NCI-H2081 (cell line): ENCODE data around the gene CCSER1.
"Not testable (repeated sequence)": the region's sequence is repeated elsewhere in the genome, so short reads cannot be mapped to it uniquely, and the experiment has no call there.

Source experiments
- DNase-seq, 2 experiments: peaks; one replicate each; lab custom pipeline; 2025; lab: John Stamatoyannopoulos, UW

The CCSER1 gene

DNA sequence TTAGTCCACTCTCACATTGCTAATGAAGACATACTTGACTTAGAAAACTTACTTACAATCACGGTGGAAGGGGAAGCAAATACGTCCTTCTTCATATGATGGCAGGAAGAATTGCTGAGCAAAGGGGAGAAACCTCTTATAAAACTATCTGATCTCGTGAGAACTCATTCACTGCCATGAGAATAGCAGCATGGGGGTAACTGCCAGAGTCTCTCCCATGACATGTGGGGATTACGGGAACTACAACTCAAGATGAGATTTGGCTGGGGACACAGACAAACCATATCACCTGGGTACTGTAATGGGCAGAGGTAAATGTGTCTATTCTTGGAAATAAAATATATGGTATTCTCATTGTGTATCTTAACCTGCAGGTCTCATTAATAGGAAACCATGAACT, 1464.9 kb downstream of the CCSER1 start:
- DNase-seq: no peak

DNA sequence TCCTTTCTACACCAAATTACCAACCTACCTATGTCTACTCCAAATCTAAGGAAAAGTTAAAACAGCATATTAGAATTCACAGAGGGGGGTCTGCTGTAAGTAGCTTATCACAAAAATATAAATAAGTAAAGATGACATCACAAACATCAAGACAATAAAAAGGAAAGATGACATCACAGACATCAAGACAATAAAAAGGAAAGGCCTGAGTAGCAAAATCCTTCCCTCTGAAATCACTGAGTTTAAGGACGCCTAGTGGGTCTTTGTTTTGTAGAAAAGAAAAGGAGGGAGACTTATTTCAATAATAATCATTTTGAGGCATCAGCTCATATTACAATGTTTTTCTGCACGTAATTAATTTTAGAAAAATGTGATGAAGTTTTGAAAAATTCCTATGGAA, 1469.5 kb downstream of the CCSER1 start:
- DNase-seq: no peak

DNA sequence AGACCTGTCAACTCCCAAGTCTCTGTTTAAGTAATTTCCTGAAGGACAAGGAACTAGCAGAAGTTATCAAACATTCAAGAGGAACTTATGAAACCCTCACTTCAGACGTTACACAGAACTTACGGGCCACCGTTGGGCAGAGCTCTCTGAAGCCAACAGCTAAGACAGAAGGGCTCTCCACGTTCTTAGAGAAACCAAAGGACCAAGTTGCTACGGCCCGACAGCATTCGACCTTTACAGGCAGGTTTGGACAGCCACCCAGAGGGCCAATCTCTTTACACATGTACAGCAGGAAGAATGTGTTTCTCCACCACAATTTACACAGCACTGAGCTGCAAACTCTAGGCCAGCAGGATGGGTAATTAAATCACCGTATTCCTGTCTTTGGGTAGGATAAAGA, 1471.5 kb downstream of the CCSER1 start:
- no peak for DNase-seq

DNA sequence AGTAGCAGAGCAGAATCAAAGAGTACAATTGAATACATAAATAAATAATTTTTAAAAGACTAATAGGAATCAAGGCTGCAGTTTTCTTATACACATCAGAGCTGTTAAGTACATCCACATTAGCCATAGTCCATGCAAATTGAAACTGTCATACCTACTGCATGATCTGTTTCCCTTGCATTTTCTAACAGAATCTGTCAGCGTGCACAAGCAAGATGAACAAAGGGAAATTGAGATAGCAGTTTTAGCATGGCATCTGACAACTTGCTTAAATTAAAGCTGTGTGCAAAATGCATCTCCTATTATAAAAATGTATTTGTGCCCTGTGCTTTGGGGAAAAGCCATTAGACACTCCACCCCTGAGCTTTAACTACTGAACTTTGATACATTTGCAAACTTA, 1473.1 kb downstream of the CCSER1 start:
- no peak for DNase-seq

DNA sequence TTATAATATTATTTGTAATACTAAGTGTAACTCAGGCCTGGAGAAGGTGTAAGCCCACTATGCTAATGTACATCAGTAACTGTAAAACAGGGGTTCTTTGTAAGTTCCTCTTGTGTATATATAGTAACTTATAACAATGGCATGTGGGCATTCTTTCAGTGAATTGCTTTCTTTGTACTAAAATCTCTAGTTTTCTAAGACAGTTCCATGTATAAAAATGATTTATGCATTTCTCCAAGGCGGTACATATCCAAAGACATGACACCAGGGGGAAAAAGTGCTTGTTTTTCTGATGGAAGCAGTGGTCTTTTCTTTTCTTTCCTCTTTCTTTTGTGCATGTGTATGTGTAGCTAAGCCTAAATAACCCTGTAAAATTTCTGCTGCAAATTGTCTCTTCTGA, 1474.2 kb downstream of the CCSER1 start:
- no peak for DNase-seq

DNA sequence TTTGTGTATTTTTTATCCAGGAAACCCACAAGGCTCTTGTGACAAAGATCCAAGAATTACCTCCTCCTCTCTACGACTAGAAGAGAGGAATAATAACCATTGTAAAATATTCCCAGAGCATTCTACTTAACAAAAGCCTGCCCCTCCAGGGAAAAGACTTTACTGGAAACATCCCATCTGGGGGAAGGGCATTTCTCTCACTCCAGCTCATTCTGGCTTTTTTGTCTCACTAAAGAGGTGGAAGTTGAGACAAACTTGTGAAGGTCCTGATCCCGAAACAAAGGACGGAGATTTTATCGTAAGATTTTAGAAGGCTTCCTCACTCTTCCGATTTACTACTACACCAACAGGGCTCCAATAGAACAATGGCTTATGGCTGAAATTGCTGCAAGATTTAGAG, 1484.6 kb downstream of the CCSER1 start:
- no peak for DNase-seq

DNA sequence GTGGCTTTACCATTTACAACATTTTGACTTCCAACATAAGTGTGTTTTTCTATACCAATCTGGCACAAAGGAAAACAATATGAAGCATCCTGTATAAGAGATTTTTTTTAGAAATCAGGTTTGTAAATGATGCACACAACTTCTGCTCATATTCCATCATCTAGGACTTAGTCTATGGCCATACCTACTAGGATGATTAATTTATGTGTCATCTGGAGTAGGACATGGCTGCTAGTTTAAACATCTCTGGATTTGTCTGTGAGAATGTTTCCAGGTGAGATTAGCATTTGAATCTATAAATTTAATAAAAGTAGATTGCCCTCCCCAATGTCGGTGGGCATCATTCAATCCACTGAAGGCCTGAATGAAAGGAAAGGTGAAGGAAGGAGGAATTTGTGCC, 1493.8 kb downstream of the CCSER1 start:
- DNase-seq: no peak

DNA sequence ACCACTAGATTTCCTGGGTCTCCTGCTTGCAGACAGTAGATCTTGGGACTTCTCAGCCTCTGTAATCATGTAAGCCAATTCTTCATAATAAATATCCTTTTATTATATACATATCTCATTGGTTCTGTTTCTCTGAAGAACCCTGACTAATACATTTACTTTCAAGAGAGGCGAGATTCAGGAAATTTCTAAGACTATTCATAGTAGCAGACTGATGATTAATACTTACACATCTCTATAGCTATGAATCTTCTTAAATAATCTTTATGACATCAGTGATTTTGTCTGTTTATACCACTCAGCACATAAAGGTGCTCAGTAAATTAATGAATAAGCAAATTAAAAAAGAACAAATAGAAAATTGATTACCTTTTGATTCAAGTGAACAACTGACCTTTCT, 1494.3 kb downstream of the CCSER1 start:
- DNase-seq: no peak

DNA sequence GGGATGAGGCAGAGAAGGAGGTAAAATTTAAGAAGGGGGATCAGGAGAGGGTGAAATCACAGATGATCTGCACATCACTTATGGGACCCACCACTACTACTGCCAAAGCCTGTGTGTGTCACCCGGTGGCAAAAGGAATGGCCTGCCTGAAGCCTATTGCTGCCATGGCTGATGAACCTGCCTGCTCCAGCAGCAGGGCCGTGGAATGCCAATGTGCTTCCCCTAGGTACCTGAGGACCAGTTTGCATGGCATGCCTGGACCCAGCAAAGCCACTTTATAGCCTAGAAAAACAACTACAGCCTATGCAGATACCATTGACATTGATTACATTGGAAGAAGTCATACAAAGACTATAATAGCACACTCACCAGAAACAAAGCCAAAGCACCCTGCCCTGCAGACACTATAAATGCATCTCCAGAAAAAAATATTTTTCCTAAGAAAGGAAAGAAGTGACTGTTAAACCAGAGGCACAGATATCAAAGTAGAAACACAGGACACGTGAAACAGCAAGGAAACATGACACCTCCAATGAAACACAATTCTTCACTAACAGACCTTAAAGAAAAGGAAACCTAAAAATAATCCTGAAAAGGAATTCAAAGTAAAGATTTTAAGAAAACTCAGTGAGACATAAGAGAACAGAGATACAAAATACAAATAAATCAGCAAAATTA, 1495.9 kb downstream of the CCSER1 start:
- no peak for DNase-seq

DNA sequence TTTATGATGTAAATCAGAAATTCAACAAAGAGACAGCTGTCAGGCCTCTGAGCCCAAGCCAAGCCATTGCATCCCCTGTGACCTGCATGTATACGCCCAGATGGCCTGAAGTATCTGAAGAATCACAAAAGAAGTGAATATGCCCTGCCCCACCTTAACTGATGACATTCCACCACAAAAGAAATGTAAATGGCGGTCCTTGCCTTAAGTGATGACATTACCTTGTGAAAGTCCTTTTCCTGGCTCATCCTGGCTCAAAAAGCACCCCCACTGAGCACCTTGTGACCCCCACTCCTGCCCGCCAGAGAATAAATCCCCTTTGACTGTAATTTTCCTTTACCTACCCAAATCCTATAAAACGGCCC, 1496.4 kb downstream of the CCSER1 start:
- DNase-seq: not testable (repeated sequence)

DNA sequence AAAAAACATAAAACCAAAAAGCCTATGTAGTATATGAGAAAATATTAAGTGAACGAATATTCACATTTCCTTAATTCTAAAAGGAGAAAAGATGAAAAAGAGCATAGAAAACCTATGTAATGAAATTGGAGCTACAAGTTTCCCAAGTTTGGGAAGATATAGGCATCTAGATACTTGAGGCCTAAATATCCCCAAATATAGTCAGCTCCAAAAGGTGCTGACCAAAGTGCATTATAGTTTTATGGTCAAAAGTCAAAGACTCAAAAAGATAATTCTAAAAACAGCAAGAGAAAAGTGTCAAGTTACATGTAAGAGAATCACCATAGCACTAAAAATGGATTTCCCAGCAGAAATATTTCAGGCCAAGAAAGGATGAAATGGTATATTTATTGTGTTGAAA, 1502.9 kb downstream of the CCSER1 start:
- no peak for DNase-seq

DNA sequence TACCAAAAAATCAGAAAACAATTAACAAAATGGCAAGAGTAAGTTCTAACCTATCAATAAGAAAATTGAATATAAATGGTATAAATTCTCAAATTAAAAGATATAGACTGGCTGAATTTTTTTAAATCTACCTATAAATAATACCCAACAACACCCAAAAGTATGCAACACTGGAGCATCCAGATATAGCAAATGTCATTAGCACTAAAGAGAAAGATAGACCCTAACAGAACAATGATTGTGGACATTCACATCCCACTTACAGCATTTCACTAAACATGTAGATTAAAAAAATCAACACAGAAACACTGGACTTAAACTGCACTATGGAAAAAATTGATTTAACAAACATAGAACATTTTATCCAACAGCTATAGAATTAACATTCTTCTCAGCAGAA, 1503.6 kb downstream of the CCSER1 start:
- no peak for DNase-seq

DNA sequence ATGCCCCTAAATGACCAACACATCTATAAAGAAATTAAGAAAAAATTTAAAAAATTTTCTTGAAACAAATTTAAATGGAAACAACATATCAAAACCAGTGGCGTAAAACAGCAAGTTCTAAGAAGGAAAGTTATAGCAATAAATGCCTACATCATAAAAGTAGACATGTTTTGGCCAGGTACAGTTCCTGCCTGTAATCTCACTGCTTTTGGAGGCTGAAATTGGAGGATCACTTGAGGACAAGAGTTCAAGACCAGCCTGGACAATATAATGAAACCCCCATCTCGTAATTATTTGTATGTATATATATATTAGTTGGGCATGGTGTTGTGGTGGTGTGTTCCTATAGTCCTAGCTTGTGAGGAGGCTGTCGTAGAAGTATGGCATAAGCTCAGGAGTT, 1504.1 kb downstream of the CCSER1 start:
- DNase-seq: no peak

DNA sequence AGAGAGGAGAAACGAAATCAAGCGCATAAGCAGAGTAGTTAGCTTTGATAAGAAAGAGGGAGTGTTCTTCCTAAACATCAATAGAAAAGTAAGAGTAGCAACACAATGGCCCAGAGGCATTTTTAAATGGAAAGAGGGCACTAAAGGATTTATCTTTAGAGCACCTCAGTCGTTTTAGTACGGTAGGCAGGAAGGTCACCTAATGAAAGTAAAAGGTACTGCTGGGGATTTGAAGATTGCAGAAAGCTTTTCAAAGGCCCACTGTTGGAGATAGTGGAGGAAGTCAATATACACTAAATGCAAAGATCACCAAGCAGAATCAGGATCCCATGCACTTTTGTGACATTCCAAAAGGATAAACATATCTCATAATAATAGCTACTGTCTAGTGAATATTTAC, 1508.9 kb downstream of the CCSER1 start:
- DNase-seq: no peak
